Measurements from ENCODE around the gene SORBS2. TPM values are rescaled to one million over a fixed set of nuclear protein-coding genes. Genes with fewer than 3 reads are reported as not detected.

SORBS2 gene
- total RNA-seq, 1 donor from 2014 or later: not detected

GRCh38 chr4:185849664-185850550, 37.9 kb upstream of the SORBS2 start:
- DNase-seq (no peak), ATAC-seq (ENCODE audit: low read depth) (no peak)
- Mint-ChIP-seq H3K4me3 (no peak overlapping the region), H3K4me1 (no peaks in the 10 kb centered on the region), H3K27me3 (no peaks in the 10 kb centered on the region), H3K9me3 (peaks cover 15% of the 10 kb centered on the region), H3K27ac (no peak overlapping the region), H3K36me3 (ENCODE audit: low read depth) (no peaks in the 10 kb centered on the region)
- ChIA-PET CTCF (no interaction called here), POLR2A (no interaction called here)
- intact Hi-C loops (cut with micrococcal nuclease): no loop called here
- TF ChIP-seq CTCF (IDR thresholded peaks at IDR 0.05): no peak

DNA sequence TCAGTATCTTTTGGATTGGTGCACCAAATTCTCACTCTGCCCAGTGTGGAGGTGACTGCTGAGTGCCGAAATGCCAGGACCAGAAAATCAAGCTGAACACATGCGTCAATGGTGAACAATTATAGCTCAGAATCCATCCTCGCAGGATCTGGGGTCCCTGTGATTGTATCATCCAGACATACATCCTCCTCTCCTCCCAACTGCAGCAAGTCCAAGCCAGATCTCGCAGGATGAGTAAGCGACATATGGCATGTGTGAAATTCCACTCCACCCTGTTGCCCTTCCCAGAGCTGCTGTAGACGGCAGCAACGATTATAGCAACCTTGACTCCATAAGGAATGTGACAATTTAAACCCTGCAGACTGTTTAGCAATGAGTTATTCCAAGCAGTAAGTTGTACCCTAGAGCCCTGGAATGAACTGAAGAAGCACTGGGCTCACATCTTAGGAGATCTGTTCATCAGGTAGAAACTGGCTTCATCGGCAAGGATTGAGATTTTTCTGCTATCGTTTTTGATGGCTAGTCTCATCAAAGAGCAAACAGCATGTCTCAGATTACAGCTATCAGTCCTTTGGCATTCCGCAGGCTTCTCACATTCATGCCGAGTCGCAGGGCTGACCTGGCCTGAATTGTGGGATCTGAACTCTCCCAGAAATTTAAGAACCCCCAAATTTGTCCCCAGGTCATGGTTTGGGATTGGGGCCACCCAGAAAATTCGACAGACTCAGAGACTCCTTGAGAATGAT, 35.5 kb upstream of the SORBS2 start:
- Mint-ChIP-seq H3K27ac (no peak overlapping the region), H3K27me3 (no peaks in the 10 kb centered on the region), H3K36me3 (ENCODE audit: low read depth) (no peaks in the 10 kb centered on the region), H3K4me1 (no peaks in the 10 kb centered on the region), H3K4me3 (no peak overlapping the region), H3K9me3 (peaks cover 17% of the 10 kb centered on the region)
- no peak for DNase-seq
- ATAC-seq (ENCODE audit: low read depth): no peak
- intact Hi-C loops (cut with micrococcal nuclease): no loop called here
- POLR2A ChIA-PET: no interaction called here
- TF ChIP-seq CTCF (IDR thresholded peaks at IDR 0.05): no peak
- CTCF ChIA-PET: no interaction called here

GRCh38 chr4:185846505-185847150, 34.6 kb upstream of the SORBS2 start:
- CTCF ChIA-PET: no interaction called here
- H3K9me3 Mint-ChIP-seq: peaks cover 17% of the 10 kb centered on the region
- H3K27ac Mint-ChIP-seq: no peak overlapping the region

DNA sequence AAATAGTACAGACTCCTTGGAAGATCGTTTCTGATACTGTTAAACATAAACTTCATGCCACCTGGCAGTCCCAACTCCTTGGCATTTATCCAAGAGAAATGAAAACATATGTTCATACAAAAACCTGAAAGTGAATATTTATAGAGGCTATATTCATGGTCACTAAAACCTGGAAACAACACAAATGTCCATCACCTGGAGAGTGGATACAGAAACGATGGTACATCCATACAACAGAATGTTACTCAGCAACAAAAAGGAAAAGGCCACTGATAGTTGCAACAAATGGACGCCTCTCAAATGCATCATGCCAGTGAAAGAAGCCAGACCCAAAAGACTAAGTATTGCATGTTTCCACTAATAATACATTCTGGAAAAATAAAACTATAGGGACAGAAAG, 34.0 kb upstream of the SORBS2 start:
- no peak overlapping the region for H3K27ac Mint-ChIP-seq
- H3K27me3 Mint-ChIP-seq: no peaks in the 10 kb centered on the region
- intact Hi-C loops (cut with micrococcal nuclease): no loop called here
- CTCF ChIA-PET: no interaction called here
- no peak for ATAC-seq (ENCODE audit: low read depth)
- DNase-seq: no peak
- peaks cover 16% of the 10 kb centered on the region for H3K9me3 Mint-ChIP-seq
- H3K36me3 Mint-ChIP-seq (ENCODE audit: low read depth): no peaks in the 10 kb centered on the region
- no peaks in the 10 kb centered on the region for H3K4me1 Mint-ChIP-seq
- POLR2A ChIA-PET: no interaction called here
- no peak overlapping the region for H3K4me3 Mint-ChIP-seq
- no peak for TF ChIP-seq CTCF (IDR thresholded peaks at IDR 0.05)

More at GRCh38 chr4:185846505-185847150, 34.6 kb upstream of the SORBS2 start:
- Mint-ChIP-seq H3K27me3 (no peaks in the 10 kb centered on the region), H3K4me1 (no peaks in the 10 kb centered on the region), H3K36me3 (ENCODE audit: low read depth) (no peaks in the 10 kb centered on the region), H3K4me3 (no peak overlapping the region)
- ATAC-seq (ENCODE audit: low read depth) (no peak), DNase-seq (no peak)
- POLR2A ChIA-PET: no interaction called here
- TF ChIP-seq CTCF (IDR thresholded peaks at IDR 0.05): no peak
- intact Hi-C loops (cut with micrococcal nuclease): no loop called here

- ATAC-seq (ENCODE audit: low read depth): no peak
- no peak for DNase-seq
- ChIA-PET POLR2A (no interaction called here), CTCF (no interaction called here)
- Mint-ChIP-seq H3K36me3 (ENCODE audit: low read depth) (no peaks in the 10 kb centered on the region), H3K4me1 (no peaks in the 10 kb centered on the region), H3K27ac (no peak overlapping the region), H3K27me3 (no peaks in the 10 kb centered on the region), H3K9me3 (peaks cover 12% of the 10 kb centered on the region), H3K4me3 (no peak overlapping the region)
- intact Hi-C loops (cut with micrococcal nuclease): no loop called here
- TF ChIP-seq CTCF (IDR thresholded peaks at IDR 0.05): no peak
Observed at GRCh38 chr4:185841451-185841850, 29.5 kb upstream of the SORBS2 start.

Measured in activated B cell treated with CpG ODN at 0.5 μM for 24 hours (primary cell).